ENCODE measurements around the gene SMARCA5. TPM values are rescaled to one million over a fixed set of nuclear protein-coding genes. Genes with fewer than 3 reads are reported as not detected.

The SMARCA5 gene
- total and polyA plus RNA-seq, 9 of the 15 experiments (the other 6 are each of a cell fraction or from before 2014, with no cell fraction given), result 21.6 to 57.8 (median 34.6) TPM

- no peaks in the 10 kb centered on the region for H3K4me1 ChIP-seq (replicated peaks in 1 of 2; ENCODE audit: control insufficient read depth in 2 of 2, insufficient read depth in 2 of 2, low read length in 2 of 2)
- H3K4me2 ChIP-seq (ENCODE audit: insufficient read depth, low read length), result no peak overlapping the region
- H4K20me1 ChIP-seq (replicated peaks; ENCODE audit: control insufficient read depth, insufficient read depth, low read length), result no peaks in the 10 kb centered on the region
- H3K9me1 ChIP-seq (ENCODE audit: control insufficient read depth, insufficient read depth, low read length), result no peaks in the 10 kb centered on the region
- no peak for FAIRE-seq
- no peak overlapping the region for H2AFZ ChIP-seq (ENCODE audit: low read depth, low read length)
- no peak for DNase-seq (ENCODE audit: extremely low read depth in 1 of 4, low spot score in 3 of 4)
- H3K4me3 ChIP-seq, result no peak overlapping the region
- intact Hi-C loops (cut with micrococcal nuclease), result no loop called here
- no peaks in the 10 kb centered on the region for H3K36me3 ChIP-seq (ENCODE audit: control insufficient read depth, insufficient read depth, low read length)
- 0 out of 2 replicates have a peak, but pooled peaks cover 4% of the 10 kb centered on the region for H3K9me3 ChIP-seq (replicated peaks; ENCODE audit: control insufficient read depth, insufficient read depth, low read depth, low read length)
- in situ Hi-C loops (cut with MboI), result no loop called here
- ChIA-PET POLR2A (no interaction called here), CTCF (ENCODE audit: low intra/inter-chr PET ratio) (no interaction called here)
- BruUV-seq (replicated peaks), result no TSS peak
- no peaks in the 10 kb centered on the region for H3K79me2 ChIP-seq (ENCODE audit: control insufficient read depth, insufficient read depth, low read length)
- no peak overlapping the region for H3K27ac ChIP-seq (ENCODE audit: extremely low read depth, low read depth, low read length)
- H3K27me3 ChIP-seq (ENCODE audit: control insufficient read depth in 2 of 2, insufficient read depth in 2 of 2, low read length in 2 of 2), result peaks cover 0 to 8% of the 10 kb centered on the region in 2 experiments; a peak in 1 of 5 replicates
- ATAC-seq, result no peak
- no peak overlapping the region for H3K9ac ChIP-seq (ENCODE audit: insufficient read depth in 1 of 2, low read depth in 2 of 2, low read length in 2 of 2)
- TF ChIP-seq HDAC2 (IDR thresholded peaks at IDR 0.05), result no peak
- TF ChIP-seq, protein P1, sequence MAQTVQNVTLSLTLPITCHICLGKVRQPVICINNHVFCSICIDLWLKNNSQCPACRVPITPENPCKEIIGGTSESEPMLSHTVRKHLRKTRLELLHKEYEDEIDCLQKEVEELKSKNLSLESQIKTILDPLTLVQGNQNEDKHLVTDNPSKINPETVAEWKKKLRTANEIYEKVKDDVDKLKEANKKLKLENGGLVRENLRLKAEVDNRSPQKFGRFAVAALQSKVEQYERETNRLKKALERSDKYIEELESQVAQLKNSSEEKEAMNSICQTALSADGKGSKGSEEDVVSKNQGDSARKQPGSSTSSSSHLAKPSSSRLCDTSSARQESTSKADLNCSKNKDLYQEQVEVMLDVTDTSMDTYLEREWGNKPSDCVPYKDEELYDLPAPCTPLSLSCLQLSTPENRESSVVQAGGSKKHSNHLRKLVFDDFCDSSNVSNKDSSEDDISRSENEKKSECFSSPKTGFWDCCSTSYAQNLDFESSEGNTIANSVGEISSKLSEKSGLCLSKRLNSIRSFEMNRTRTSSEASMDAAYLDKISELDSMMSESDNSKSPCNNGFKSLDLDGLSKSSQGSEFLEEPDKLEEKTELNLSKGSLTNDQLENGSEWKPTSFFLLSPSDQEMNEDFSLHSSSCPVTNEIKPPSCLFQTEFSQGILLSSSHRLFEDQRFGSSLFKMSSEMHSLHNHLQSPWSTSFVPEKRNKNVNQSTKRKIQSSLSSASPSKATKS (CRISPR knock-in tag; IDR thresholded peaks at IDR 0.05), result no peak
- TF ChIP-seq, protein P2, sequence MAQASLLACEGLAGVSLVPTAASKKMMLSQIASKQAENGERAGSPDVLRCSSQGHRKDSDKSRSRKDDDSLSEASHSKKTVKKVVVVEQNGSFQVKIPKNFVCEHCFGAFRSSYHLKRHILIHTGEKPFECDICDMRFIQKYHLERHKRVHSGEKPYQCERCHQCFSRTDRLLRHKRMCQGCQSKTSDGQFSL (CRISPR knock-in tag; IDR thresholded peaks at IDR 0.05), result no peak
- TF ChIP-seq, protein P2 (tag; IDR thresholded peaks at IDR 0.05), result no peak
- no peak for TF ChIP-seq ZC3H4 (CRISPR knock-in tag; IDR thresholded peaks at IDR 0.05; ENCODE audit: borderline replicate concordance)
- TF ChIP-seq ZNF23 (CRISPR knock-in tag; IDR thresholded peaks at IDR 0.05), result no peak
- no peak for TF ChIP-seq ZKSCAN3 (CRISPR knock-in tag; IDR thresholded peaks at IDR 0.05)
- TF ChIP-seq PCBP1 (IDR thresholded peaks at IDR 0.05; ENCODE audit: low read depth, low read length, poor library complexity, severe bottlenecking), result no peak
- no peak for TF ChIP-seq ATF1 (CRISPR knock-in tag; IDR thresholded peaks at IDR 0.05)
- TF ChIP-seq ATF1 (tag; IDR thresholded peaks at IDR 0.05), result no peak
- TF ChIP-seq ZNF589 (CRISPR knock-in tag; IDR thresholded peaks at IDR 0.05; ENCODE audit: low read depth), result no peak
- TF ChIP-seq ZFP36 (IDR thresholded peaks at IDR 0.05; ENCODE audit: low read depth, low read length, partially characterized antibody), result no peak
- TF ChIP-seq ZFP91 (CRISPR knock-in tag; IDR thresholded peaks at IDR 0.05), result no peak
- TF ChIP-seq ZNF764 (CRISPR knock-in tag; IDR thresholded peaks at IDR 0.05; ENCODE audit: low read depth), result no peak
- TF ChIP-seq, protein P3, sequence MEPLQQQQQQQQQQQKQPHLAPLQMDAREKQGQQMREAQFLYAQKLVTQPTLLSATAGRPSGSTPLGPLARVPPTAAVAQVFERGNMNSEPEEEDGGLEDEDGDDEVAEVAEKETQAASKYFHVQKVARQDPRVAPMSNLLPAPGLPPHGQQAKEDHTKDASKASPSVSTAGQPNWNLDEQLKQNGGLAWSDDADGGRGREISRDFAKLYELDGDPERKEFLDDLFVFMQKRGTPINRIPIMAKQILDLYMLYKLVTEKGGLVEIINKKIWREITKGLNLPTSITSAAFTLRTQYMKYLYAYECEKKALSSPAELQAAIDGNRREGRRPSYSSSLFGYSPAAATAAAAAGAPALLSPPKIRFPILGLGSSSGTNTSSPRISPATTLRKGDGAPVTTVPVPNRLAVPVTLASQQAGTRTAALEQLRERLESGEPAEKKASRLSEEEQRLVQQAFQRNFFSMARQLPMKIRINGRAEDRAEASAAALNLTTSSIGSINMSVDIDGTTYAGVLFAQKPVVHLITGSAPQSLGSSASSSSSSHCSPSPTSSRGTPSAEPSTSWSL (CRISPR knock-in tag; IDR thresholded peaks at IDR 0.05; ENCODE audit: borderline replicate concordance), result no peak
- TF ChIP-seq STAT5B (CRISPR knock-in tag; IDR thresholded peaks at IDR 0.05), result no peak
- TF ChIP-seq MEIS2 (IDR thresholded peaks at IDR 0.05; ENCODE audit: partially characterized antibody), result no peak
- no peak for TF ChIP-seq GATAD2B (IDR thresholded peaks at IDR 0.05; ENCODE audit: borderline replicate concordance)
- TF ChIP-seq ZNF668 (CRISPR knock-in tag; IDR thresholded peaks at IDR 0.05), result no peak
Observed at GRCh38 chr4:143586080-143586479, 72.6 kb downstream of the SMARCA5 start.

Measured in K562 (cell line).